GM23338 (cell line): Measurements from ENCODE around the gene CD9. TPM values are rescaled to one million over a fixed set of nuclear protein-coding genes. Genes with fewer than 3 reads are reported as not detected.

Experiments
- ATAC-seq: fragments of 200-7000 bp; cut with Tn5 transposase; 3 replicates; pipeline ENCODE4 v1.9.1; 2020
- DNase-seq: peaks from one replicate; pipeline ENCODE4 v3.0.0-alpha.2; 2015; ENCODE audit warnings: low spot score
- H2AFZ ChIP-seq: fragments of 200-600 bp; sonication (generic); 2 replicates; pipeline ENCODE4 v1.8.0; 2016; ENCODE audit warnings: antibody characterized with exemption, mild to moderate bottlenecking, moderate library complexity
- H3F3A ChIP-seq: fragments of 200-600 bp; sonication (generic); replicated peaks from 2 replicates; pipeline ENCODE4 v1.8.0; 2017; ENCODE audit warnings: antibody characterized with exemption, mixed run types, low read depth
- H3K27ac ChIP-seq: fragments of 200-600 bp; sonication (generic); 2 replicates; pipeline ENCODE4 v1.6.1; 2016; ENCODE audit warnings: low read depth
- H3K27me3 ChIP-seq: fragments of 200-600 bp; sonication (generic); 2 replicates; pipeline ENCODE4 v1.8.0; 2016; ENCODE audit warnings: mild to moderate bottlenecking, mixed run types, moderate library complexity; ENCODE audit not compliant: insufficient read depth
- H3K36me3 ChIP-seq: fragments of 200-600 bp; sonication (generic); 2 replicates; pipeline ENCODE4 v1.8.0; 2016; ENCODE audit warnings: mild to moderate bottlenecking; ENCODE audit not compliant: insufficient read depth
- H3K4me1 ChIP-seq: fragments of 200-600 bp; sonication (generic); 2 replicates; pipeline ENCODE4 v1.8.0; 2016; ENCODE audit warnings: mild to moderate bottlenecking, moderate library complexity; ENCODE audit not compliant: insufficient read depth
- H3K4me2 ChIP-seq: fragments of 200-600 bp; sonication (generic); 2 replicates; pipeline ENCODE4 v1.7.1; 2017; ENCODE audit warnings: mixed run types
- H3K4me3 ChIP-seq: fragments of 200-600 bp; sonication (generic); 2 replicates; pipeline ENCODE4 v1.6.1; 2016; ENCODE audit warnings: mixed run types
- H3K79me2 ChIP-seq: fragments of 200-600 bp; sonication (generic); replicated peaks from 2 replicates; pipeline ENCODE4 v1.8.0; 2017; ENCODE audit warnings: mild to moderate bottlenecking; ENCODE audit not compliant: insufficient read depth
- H3K9me2 ChIP-seq: fragments of 200-600 bp; sonication (generic); 2 replicates; pipeline ENCODE4 v1.8.0; 2017; ENCODE audit not compliant: insufficient read depth
- H4K20me1 ChIP-seq: fragments of 200-600 bp; sonication (generic); replicated peaks from 2 replicates; pipeline ENCODE4 v1.8.0; 2017; ENCODE audit warnings: mild to moderate bottlenecking; ENCODE audit not compliant: insufficient read depth
- H3K27ac Mint-ChIP-seq: 2 replicates; pipeline ENCODE4 v1.8.0; 2020; ENCODE audit warnings: inconsistent platforms, mild to moderate bottlenecking, moderate library complexity, mixed read lengths
- H3K27me3 Mint-ChIP-seq: 3 replicates; pipeline ENCODE4 v1.8.0; 2022; ENCODE audit warnings: low read depth, mild to moderate bottlenecking, moderate library complexity, mixed read lengths, inconsistent platforms; ENCODE audit not compliant: insufficient read depth, poor library complexity
- H3K36me3 Mint-ChIP-seq: 3 replicates; pipeline ENCODE4 v1.8.0; 2021; ENCODE audit warnings: low read depth, mild to moderate bottlenecking, inconsistent platforms, moderate library complexity, mixed read lengths
- H3K4me1 Mint-ChIP-seq: 3 replicates; pipeline ENCODE4 v1.8.0; 2020; ENCODE audit warnings: mild to moderate bottlenecking, inconsistent platforms, mixed read lengths
- H3K4me3 Mint-ChIP-seq: 3 replicates; pipeline ENCODE4 v1.8.0; 2021; ENCODE audit warnings: moderate library complexity, mild to moderate bottlenecking, inconsistent platforms, mixed read lengths
- H3K9me3 Mint-ChIP-seq: 3 replicates; pipeline ENCODE4 v1.8.0; 2020; ENCODE audit warnings: moderate library complexity, mild to moderate bottlenecking, inconsistent platforms, mixed read lengths
- EZH2 ChIP-seq: fragments of 200-600 bp; sonication (generic); IDR thresholded peaks from one replicate; pipeline ENCODE4 v1.8.0; 2017; ENCODE audit warnings: antibody characterized with exemption, mild to moderate bottlenecking, low read depth; ENCODE audit not compliant: unreplicated experiment
- EZH2phosphoT487 ChIP-seq: fragments of 200-600 bp; sonication (generic); IDR thresholded peaks from one replicate; pipeline ENCODE4 v1.8.1; 2018; ENCODE audit warnings: antibody characterized with exemption; ENCODE audit not compliant: unreplicated experiment
- JUNB ChIP-seq: IDR thresholded peaks from one replicate; pipeline ENCODE4 v1.6.1; 2016; ENCODE audit warnings: antibody characterized with exemption; ENCODE audit not compliant: unreplicated experiment
- NANOG ChIP-seq: IDR thresholded peaks from 2 replicates; pipeline ENCODE4 v1.6.1; 2016; ENCODE audit warnings: antibody characterized with exemption, borderline replicate concordance
- polyA plus RNA-seq: library from polyadenylated mRNA; unstranded; fragments of >200 nt; fragmentation: Nextera tagmentation; extraction: Ambion mirVana; gene quantifications from 2 replicates; pipeline ENCODE4 v1.2.1, GENCODE V29; 2016
- total RNA-seq: library from RNA; depleted of rRNA; stranded (reverse); fragments of >200 nt; shearing (Covaris generic); gene quantifications from 2 replicates; pipeline ENCODE4 v1.2.3, GENCODE V29; 2014
- TF ChIP-seq, protein P1 (sequence below): fragments of 250-450 bp; sonication (Bioruptor Pico); IDR thresholded peaks from 2 replicates; pipeline ENCODE4 v1.5.0; 2020; ENCODE audit warnings: mild to moderate bottlenecking, moderate library complexity
- TF ChIP-seq, protein P2 (sequence below): IDR thresholded peaks from 2 replicates; pipeline ENCODE4 v1.6.1; 2016; ENCODE audit warnings: antibody characterized with exemption
- TF ChIP-seq, protein P3 (sequence below): IDR thresholded peaks from one replicate; pipeline ENCODE4 v1.6.1; 2018; ENCODE audit warnings: antibody characterized with exemption; ENCODE audit not compliant: unreplicated experiment

Gene CD9
- total and polyA plus RNA-seq, 2 experiments from 2014 or later = 222 to 251 TPM

DNA sequence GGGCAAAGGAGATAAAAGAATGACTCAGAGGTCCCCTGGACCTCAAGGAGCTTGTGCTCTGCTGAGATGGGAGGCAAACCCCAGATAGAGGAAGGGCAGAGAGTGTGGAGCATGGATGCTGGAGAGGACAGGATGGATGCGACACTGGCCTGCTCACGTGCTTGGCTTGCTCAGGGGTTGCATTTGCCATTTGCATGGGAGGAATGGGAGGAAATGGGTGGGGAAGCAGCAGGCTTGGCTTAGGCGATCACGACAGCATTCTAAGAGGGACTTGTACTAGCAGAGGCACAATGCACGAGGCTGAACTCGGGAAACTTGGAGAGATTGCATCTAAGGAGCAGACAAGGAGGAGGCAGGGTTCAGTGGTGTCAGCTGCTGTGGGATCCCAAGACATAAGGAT, 19.8 kb downstream of the CD9 start (continued):
- TF ChIP-seq, protein P1, sequence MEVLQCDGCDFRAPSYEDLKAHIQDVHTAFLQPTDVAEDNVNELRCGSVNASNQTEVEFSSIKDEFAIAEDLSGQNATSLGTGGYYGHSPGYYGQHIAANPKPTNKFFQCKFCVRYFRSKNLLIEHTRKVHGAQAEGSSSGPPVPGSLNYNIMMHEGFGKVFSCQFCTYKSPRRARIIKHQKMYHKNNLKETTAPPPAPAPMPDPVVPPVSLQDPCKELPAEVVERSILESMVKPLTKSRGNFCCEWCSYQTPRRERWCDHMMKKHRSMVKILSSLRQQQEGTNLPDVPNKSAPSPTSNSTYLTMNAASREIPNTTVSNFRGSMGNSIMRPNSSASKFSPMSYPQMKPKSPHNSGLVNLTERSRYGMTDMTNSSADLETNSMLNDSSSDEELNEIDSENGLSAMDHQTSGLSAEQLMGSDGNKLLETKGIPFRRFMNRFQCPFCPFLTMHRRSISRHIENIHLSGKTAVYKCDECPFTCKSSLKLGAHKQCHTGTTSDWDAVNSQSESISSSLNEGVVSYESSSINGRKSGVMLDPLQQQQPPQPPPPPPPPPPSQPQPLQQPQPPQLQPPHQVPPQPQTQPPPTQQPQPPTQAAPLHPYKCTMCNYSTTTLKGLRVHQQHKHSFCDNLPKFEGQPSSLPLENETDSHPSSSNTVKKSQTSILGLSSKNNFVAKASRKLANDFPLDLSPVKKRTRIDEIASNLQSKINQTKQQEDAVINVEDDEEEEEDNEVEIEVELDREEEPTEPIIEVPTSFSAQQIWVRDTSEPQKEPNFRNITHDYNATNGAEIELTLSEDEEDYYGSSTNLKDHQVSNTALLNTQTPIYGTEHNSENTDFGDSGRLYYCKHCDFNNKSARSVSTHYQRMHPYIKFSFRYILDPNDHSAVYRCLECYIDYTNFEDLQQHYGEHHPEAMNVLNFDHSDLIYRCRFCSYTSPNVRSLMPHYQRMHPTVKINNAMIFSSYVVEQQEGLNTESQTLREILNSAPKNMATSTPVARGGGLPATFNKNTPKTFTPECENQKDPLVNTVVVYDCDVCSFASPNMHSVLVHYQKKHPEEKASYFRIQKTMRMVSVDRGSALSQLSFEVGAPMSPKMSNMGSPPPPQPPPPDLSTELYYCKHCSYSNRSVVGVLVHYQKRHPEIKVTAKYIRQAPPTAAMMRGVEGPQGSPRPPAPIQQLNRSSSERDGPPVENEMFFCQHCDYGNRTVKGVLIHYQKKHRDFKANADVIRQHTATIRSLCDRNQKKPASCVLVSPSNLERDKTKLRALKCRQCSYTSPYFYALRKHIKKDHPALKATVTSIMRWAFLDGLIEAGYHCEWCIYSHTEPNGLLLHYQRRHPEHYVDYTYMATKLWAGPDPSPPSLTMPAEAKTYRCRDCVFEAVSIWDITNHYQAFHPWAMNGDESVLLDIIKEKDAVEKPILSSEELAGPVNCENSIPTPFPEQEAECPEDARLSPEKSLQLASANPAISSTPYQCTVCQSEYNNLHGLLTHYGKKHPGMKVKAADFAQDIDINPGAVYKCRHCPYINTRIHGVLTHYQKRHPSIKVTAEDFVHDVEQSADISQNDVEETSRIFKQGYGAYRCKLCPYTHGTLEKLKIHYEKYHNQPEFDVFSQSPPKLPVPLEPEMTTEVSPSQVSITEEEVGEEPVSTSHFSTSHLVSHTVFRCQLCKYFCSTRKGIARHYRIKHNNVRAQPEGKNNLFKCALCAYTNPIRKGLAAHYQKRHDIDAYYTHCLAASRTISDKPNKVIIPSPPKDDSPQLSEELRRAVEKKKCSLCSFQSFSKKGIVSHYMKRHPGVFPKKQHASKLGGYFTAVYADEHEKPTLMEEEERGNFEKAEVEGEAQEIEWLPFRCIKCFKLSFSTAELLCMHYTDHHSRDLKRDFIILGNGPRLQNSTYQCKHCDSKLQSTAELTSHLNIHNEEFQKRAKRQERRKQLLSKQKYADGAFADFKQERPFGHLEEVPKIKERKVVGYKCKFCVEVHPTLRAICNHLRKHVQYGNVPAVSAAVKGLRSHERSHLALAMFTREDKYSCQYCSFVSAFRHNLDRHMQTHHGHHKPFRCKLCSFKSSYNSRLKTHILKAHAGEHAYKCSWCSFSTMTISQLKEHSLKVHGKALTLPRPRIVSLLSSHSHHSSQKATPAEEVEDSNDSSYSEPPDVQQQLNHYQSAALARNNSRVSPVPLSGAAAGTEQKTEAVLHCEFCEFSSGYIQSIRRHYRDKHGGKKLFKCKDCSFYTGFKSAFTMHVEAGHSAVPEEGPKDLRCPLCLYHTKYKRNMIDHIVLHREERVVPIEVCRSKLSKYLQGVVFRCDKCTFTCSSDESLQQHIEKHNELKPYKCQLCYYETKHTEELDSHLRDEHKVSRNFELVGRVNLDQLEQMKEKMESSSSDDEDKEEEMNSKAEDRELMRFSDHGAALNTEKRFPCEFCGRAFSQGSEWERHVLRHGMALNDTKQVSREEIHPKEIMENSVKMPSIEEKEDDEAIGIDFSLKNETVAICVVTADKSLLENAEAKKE (CRISPR knock-in tag) = no peak

DNA sequence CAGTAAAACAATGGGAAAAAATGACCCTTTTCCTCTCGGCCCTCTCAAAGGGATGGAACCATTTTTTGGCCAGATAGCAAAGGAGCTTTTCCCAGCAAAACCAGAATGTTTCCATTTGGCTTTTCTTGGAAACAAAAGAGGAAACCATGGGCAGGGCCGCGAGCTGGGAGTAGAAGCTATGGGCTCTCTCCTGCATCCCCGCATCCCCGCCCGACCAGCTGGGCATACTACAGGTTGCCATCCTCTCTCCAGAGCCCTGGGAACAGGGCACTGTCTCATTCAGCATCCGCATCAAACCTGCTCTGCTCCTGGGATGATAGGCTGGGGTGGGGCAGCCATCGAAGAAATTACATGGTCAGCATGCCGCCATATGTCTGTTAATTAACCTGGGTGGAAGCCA, 20.9 kb downstream of the CD9 start:
- H3K36me3 ChIP-seq = peaks cover 13% of the 10 kb centered on the region
- no peaks in the 10 kb centered on the region for H3K27me3 ChIP-seq
- H3K4me3 ChIP-seq = no peak overlapping the region
- no peak for DNase-seq
- ATAC-seq = no peak
- H3K4me1 ChIP-seq = peaks cover 36% of the 10 kb centered on the region
- H3K4me2 ChIP-seq = no peak overlapping the region
- peaks cover 51% of the 10 kb centered on the region for H3K4me1 Mint-ChIP-seq
- H4K20me1 ChIP-seq = peaks cover 16% of the 10 kb centered on the region; the same call in 1 of the 2 replicates
- no peak overlapping the region for H2AFZ ChIP-seq
- no peak overlapping the region for H3K27ac ChIP-seq
- peaks cover 93% of the 10 kb centered on the region for H3K79me2 ChIP-seq
- H3K4me3 Mint-ChIP-seq = no peak overlapping the region
- no peaks in the 10 kb centered on the region for H3K9me3 Mint-ChIP-seq
- peak overlapping the region; percentile 43; the same call in 1 of the 2 replicates for H3K27ac Mint-ChIP-seq
- peaks cover 18% of the 10 kb centered on the region for H3K27me3 Mint-ChIP-seq
- peaks cover 5% of the 10 kb centered on the region; the same call in 1 of the 2 replicates for H3F3A ChIP-seq
- peaks cover 42% of the 10 kb centered on the region for H3K36me3 Mint-ChIP-seq
- no peaks in the 10 kb centered on the region for H3K9me2 ChIP-seq
- TF ChIP-seq JUNB (no peak), NANOG (no peak), EZH2 (no peak), EZH2phosphoT487 (no peak)
- TF ChIP-seq, protein P2, sequence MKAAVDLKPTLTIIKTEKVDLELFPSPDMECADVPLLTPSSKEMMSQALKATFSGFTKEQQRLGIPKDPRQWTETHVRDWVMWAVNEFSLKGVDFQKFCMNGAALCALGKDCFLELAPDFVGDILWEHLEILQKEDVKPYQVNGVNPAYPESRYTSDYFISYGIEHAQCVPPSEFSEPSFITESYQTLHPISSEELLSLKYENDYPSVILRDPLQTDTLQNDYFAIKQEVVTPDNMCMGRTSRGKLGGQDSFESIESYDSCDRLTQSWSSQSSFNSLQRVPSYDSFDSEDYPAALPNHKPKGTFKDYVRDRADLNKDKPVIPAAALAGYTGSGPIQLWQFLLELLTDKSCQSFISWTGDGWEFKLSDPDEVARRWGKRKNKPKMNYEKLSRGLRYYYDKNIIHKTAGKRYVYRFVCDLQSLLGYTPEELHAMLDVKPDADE = no peak
- TF ChIP-seq, protein P3, sequence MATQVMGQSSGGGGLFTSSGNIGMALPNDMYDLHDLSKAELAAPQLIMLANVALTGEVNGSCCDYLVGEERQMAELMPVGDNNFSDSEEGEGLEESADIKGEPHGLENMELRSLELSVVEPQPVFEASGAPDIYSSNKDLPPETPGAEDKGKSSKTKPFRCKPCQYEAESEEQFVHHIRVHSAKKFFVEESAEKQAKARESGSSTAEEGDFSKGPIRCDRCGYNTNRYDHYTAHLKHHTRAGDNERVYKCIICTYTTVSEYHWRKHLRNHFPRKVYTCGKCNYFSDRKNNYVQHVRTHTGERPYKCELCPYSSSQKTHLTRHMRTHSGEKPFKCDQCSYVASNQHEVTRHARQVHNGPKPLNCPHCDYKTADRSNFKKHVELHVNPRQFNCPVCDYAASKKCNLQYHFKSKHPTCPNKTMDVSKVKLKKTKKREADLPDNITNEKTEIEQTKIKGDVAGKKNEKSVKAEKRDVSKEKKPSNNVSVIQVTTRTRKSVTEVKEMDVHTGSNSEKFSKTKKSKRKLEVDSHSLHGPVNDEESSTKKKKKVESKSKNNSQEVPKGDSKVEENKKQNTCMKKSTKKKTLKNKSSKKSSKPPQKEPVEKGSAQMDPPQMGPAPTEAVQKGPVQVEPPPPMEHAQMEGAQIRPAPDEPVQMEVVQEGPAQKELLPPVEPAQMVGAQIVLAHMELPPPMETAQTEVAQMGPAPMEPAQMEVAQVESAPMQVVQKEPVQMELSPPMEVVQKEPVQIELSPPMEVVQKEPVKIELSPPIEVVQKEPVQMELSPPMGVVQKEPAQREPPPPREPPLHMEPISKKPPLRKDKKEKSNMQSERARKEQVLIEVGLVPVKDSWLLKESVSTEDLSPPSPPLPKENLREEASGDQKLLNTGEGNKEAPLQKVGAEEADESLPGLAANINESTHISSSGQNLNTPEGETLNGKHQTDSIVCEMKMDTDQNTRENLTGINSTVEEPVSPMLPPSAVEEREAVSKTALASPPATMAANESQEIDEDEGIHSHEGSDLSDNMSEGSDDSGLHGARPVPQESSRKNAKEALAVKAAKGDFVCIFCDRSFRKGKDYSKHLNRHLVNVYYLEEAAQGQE = no peak
